Measurements from ENCODE around the gene LMTK3.

Gene LMTK3

GRCh38 chr19:48468772-48469288, 42.8 kb downstream of the LMTK3 start:
- peak; percentile 99 for DNase-seq

DNA sequence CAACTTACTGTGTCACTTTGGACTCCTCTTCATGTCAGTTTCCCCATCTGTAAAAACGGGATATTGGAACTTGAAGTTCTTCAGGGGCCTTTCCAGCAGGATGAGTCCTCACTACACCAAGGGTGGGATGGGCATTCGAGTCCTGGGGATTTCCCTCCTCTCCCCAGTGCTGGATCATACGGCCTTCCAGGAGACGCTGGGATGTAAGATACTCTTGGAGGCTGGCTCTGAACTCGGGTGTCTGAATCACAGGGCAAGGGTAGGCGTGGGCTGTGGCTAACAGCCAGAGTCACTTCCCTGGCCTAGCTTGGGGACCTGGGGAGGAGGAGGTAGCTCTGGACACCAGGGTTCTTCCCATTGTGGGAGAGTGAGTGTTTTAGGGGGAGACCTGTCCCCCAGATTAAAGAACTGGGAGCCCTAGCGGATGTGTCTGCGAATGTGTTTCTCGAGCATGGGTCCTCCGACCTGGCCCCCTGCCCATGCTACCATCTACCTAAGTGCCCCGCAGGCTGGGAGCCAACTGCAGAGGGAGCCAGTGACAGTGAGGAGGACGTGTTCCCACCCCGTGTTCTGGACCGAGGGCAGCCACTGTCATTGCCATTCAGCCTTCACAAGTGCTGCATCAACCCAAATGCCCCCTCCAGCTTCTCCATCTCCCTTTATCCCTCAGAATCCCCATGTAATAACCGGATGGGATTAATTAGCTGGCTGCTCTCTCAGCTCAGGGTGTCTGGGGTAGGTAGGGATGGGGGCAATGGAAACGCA, 44.9 kb downstream of the LMTK3 start:
- no peak for DNase-seq

DNA sequence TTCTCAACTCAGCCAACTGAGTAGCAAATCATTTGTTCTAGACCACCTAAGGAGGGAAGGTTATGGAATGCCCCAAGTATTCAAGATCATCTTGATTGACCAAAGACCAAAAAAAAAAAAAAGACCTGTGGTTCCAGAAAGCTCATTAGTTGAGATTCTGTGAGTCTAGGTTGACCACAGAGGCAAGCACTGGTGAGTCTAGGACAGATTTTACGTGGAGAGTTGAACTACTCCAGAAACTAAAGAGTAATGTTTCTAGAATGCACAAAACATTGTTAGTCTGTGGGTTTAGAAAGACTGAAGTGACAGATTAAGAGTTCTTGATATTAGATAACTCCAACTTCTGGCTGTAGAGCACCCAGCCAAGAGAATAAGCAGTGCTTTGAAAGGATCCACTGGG, 46.4 kb downstream of the LMTK3 start:
- no peak for DNase-seq

DNA sequence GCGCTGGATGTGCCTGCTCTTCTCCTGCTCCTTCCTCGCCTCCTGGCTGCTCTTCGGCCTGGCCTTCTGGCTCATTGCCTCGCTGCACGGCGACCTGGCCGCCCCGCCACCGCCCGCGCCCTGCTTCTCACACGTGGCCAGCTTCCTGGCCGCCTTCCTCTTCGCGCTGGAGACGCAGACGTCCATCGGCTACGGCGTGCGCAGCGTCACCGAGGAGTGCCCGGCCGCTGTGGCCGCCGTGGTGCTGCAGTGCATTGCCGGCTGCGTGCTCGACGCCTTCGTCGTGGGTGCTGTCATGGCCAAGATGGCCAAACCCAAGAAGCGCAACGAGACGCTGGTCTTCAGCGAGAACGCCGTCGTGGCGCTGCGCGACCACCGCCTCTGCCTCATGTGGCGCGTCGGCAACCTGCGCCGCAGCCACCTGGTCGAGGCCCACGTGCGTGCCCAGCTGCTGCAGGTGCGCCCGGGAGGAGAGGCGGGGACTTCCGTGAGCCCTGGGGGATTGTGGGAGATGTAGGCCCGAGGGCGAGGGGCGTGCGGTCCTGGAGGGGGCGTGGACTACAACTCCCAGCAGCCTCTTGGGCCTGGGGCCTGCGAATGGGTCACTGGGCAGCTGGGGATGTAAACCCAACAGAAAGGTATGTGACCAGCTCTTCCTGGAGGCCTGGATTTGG, 49.5 kb downstream of the LMTK3 start:
- DNase-seq, result no peak

- DNase-seq, result no peak
Measured at GRCh38 chr19:48461651-48461981, 50.0 kb downstream of the LMTK3 start.

DNA sequence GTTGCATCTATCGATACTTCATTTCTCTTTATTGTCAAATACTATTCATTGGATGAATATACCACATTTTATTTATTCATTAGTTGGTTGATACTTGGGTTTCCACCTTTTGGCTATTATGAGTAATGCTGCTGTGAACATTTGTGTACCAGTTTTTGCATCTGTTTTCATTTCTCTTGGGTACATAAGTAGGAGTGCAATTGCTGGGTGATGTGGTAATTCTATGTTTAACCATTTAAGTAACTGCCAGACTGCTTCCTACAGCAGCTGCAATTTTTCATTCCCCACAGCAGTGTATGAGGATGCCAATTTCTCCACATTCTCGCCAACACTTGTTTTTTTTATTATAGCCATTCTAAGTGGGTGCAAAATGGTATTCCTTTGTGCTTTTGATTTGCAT, 53.6 kb downstream of the LMTK3 start:
- DNase-seq, result no peak

DNA sequence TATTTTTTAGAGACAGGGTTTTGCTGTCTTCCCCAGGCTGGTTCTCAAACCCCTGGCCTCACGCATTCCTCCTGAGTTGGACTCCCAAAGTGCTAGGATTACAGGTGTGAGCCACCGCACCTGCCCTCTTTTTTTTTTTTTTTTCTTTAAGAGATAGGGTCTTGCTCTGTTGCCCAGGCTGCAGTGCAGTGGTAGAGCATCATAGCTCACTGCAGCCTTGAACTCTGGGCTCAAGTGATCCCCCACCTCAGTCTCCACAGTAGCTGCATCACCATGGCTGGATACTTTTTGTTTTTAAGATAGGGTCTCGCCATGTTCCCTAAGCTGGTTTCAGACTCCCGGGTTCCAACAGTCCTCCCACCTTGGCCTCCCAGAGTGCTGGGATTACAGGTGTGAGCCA, 54.8 kb downstream of the LMTK3 start:
- no peak for DNase-seq

GRCh38 chr19:48455908-48456562, 55.6 kb downstream of the LMTK3 start:
- no peak for DNase-seq

GRCh38 chr19:48455171-48455907, 56.3 kb downstream of the LMTK3 start, which contains the start of gene KCNJ14:
Gene KCNJ14 (plus strand): TSS chr19:48455574. CDS start chr19:48461725, 6,151 bp downstream.
- no peak for DNase-seq

DNA sequence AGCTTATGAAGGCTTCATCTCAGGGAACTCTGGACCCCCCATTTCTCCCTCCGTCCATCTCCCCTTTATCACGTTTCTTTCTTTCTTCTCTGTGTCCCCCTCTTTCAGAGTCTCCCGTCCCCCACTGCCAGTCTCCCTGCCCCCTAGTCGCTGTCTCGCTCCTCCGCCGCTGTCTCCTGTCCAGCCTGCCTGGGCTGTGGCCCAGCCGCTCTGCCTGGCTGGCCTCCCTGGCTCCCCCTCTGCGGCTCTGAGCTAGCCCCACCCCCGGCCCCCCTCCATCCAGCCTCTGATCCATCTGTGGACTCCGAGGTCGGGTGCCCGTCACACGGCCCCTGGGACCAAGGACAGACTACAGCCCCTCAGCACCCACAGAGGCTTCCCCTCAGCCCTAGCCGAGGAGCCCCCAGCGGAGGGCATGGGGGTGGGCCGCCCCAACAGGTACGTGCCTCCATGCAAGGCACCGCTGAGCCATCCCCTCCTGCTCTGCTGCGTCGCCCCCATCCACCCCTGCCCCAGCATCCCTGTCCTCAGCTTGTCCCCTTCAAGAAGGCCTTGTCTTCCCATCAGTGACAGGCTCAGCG, 57.4 kb downstream of the LMTK3 start:
- no peak for DNase-seq

GRCh38 chr19:48452289-48453190, 59.1 kb downstream of the LMTK3 start:
- no peak for DNase-seq

GRCh38 chr19:48451624-48452023, 60.0 kb downstream of the LMTK3 start:
- DNase-seq, result no peak

GRCh38 chr19:48450863-48451262, 60.8 kb downstream of the LMTK3 start:
- DNase-seq, result no peak

GRCh38 chr19:48450441-48450840, 61.2 kb downstream of the LMTK3 start:
- DNase-seq, result no peak

- DNase-seq, result no peak
Measured at GRCh38 chr19:48448563-48448962, 63.1 kb downstream of the LMTK3 start.

DNA sequence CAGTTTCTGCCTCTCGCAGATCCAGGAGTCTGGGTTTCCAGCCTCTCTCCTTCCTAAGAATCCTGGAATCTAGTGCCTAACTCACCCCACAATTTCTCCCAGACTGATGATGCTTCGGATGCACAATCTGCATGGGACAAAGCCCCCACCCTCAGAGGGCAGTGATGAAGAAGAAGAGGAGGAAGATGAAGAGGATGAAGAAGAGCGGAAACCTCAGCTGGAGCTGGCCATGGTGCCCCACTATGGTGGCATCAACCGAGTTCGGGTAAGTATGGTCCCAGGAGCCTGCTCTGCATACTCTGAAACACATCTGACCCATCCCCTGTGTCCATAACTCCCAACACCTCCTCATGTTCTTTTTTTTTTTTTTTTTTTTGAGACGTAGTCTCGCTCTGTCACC, 65.1 kb downstream of the LMTK3 start:
- DNase-seq, result no peak

DNA sequence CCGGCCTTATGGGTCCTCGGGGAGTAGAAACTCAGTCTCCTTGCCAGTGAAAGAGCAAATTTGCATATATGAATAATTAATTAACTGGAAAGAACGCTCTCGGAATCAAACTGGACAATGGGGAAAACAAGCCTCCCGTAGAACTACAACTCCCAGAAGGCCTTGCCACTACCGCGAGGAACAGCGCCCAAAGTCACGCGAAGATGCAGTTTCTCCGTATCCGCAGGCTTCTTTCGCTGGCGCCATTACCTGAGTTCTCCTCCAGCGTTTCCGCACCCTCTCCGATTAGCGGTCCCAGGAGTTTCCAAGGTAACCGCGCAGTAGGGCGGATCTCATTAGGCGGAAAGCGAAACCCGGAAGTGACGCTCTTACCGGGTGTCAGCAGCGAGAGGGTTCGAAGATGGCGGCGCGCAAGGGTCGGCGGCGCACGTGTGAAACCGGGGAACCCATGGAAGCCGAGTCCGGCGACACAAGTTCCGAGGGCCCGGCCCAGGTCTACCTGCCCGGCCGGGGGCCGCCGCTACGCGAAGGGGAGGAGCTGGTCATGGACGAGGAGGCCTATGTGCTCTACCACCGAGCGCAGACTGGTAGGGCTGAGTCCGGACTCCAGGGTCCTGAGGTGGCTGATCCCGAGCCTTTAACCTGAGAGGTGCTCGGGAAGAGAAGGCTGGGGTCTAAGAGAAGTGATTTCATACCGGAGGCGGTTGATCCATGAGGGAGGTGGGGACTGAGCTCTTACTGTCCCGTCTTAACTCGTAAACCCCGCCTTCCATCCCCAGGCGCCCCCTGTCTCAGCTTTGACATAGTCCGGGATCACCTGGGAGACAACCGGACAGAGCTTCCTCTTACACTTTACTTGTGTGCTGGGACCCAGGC, 65.8 kb downstream of the LMTK3 start, which contains the start of gene GRWD1:
Gene GRWD1, plus strand, starts transcription at position 378 of the 876 bp plus-strand sequence. Its CDS starts 23 bp downstream, at position 401.
- DNase-seq, result peak; percentile 94

GRCh38 chr19:48445256-48445605, 66.4 kb downstream of the LMTK3 start:
- DNase-seq, result no peak

- no peak for DNase-seq
Measured at GRCh38 chr19:48444936-48445200, 66.8 kb downstream of the LMTK3 start.

- DNase-seq, result no peak
Measured at GRCh38 chr19:48444129-48444935, 67.3 kb downstream of the LMTK3 start.
